COR-L47 (cell line): ENCODE results near the gene CC2D2A.

Experiments
- DNase-seq: peaks from one replicate; lab custom pipeline; 2025; lab: John Stamatoyannopoulos, UW

The CC2D2A gene

GRCh38 chr4:15648600-15648999, 178.9 kb downstream of the CC2D2A start:
- DNase-seq: no peak

GRCh38 chr4:15649914-15650545, 180.3 kb downstream of the CC2D2A start:
- DNase-seq: peak; percentile 52
